ENCODE results near the gene FNBP1. TPM values are rescaled to one million over a fixed set of nuclear protein-coding genes. Genes with fewer than 3 reads are reported as not detected.

FNBP1 gene
- polyA plus RNA-seq, 4 donors = 42.1 to 53.5 (median 49.1) TPM

- DNase-seq (ENCODE audit: low read depth in 4 of 4, low spot score in 3 of 4) = no peak
Observed at GRCh38 chr9:129881547-129882324, 161.3 kb downstream of the FNBP1 start.

GRCh38 chr9:129880654-129881546 is 162.1 kb downstream of the FNBP1 start:
- DNase-seq (ENCODE audit: low read depth in 4 of 4, low spot score in 3 of 4) = no peak

DNA sequence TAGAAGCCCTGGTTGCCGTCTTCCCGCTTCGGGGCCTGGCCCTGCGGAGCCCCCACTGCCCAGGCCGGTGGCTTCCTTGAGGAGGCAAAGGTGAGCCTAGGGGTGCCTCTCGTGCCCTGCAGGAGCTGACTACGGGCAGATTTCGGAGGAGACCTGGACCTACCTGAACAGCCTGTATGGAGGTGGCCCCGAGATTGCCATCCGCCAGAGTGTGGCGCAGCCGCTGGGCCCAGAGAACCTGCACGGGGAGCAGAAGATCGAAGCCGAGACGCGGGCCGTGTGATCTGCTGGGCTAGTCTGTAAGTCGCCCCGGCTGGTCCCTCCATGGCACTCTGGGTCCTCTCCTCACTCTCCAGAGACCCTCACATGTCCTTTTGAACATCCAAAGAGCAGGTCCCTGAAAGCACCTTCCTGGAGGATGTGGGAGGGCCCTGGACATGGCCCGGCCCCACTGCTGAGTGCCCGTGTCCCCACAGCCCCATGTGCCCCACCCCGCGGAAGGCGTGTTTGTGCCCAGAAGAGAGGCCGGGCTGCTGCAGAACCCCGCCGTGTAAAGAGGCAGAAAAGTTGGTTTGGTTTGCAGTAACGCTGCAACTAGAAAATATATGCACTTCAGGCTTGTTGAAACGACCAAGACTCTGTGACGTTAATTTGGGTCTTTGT is 162.9 kb downstream of the FNBP1 start:
- no peak for DNase-seq (ENCODE audit: low read depth in 4 of 4, low spot score in 3 of 4)

DNA sequence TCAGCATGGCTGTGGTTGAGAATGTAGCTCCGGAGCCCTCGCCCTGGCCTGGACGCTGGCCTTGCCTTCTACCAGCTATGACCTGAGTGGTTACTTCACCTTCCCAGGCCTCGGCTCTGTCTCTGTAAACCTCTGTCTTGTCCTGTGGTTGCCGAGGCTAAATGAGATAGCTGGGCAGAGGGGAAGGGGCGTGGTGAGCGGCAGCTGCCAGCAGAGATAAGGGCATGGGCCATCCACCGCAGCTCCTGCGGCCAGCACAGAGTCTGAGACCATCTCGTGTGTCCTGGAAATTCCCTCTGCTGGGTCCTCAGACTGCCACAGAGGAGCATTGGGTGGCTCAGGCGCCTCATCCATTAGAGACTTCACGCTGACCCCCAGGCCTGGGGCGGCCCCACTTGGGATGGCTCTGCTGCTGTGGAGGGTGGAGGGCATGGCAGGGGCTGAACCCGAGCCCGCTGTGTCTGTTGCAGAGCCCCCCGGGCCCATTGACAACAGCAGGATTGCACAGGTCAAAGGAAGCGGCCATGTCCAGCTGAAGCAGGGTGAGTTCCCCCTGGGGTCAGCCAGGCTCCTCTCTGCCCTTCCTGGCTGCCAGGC is 163.8 kb downstream of the FNBP1 start:
- no peak for DNase-seq (ENCODE audit: low read depth in 4 of 4, low spot score in 3 of 4)

DNA sequence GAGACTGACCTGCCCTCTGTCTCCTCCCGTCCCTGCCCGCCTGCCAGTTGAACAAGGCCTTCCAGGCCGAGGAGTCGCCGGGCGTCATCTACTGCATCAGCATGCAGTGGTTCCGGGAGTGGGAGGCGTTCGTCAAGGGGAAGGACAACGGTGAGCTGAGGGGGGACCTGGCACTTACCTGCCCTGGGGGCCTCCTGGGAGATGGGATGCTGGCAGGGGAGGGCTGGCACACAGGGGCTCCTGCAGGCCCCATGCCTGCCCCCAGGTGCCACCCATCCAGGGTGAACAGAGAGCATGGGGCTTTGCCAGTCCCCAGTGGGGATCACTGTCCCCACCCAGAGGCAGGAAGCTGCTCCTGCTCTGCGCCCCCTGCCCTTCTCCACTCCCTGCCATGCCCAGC is 164.7 kb downstream of the FNBP1 start:
- no peak for DNase-seq (ENCODE audit: low read depth in 4 of 4, low spot score in 3 of 4)

- no peak for DNase-seq (ENCODE audit: low read depth in 4 of 4, low spot score in 3 of 4)
Observed at GRCh38 chr9:129876815-129877214, 166.2 kb downstream of the FNBP1 start.

- no peak for DNase-seq (ENCODE audit: low read depth in 4 of 4, low spot score in 3 of 4)
Observed at GRCh38 chr9:129875687-129876395, 167.1 kb downstream of the FNBP1 start.

DNA sequence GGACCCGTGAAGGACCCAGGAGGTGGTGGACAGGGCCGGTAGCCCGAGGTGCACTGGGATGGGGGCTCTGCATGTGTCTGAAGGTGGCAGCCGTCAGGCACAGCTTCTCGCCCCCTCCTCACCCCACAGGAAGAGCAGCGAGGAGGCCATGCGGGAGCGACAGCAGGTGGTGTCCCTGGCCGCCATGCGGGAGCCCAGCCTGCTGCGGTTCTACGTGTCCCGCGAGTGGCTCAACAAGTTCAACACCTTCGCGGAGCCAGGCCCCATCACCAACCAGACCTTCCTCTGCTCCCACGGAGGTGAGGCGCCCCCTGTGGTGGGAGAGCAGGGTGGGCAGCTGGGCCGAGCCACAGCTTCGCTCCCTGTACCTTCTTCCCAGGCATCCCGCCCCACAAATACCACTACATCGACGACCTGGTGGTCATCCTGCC is 167.8 kb downstream of the FNBP1 start:
- no peak for DNase-seq (ENCODE audit: low read depth in 4 of 4, low spot score in 3 of 4)

DNA sequence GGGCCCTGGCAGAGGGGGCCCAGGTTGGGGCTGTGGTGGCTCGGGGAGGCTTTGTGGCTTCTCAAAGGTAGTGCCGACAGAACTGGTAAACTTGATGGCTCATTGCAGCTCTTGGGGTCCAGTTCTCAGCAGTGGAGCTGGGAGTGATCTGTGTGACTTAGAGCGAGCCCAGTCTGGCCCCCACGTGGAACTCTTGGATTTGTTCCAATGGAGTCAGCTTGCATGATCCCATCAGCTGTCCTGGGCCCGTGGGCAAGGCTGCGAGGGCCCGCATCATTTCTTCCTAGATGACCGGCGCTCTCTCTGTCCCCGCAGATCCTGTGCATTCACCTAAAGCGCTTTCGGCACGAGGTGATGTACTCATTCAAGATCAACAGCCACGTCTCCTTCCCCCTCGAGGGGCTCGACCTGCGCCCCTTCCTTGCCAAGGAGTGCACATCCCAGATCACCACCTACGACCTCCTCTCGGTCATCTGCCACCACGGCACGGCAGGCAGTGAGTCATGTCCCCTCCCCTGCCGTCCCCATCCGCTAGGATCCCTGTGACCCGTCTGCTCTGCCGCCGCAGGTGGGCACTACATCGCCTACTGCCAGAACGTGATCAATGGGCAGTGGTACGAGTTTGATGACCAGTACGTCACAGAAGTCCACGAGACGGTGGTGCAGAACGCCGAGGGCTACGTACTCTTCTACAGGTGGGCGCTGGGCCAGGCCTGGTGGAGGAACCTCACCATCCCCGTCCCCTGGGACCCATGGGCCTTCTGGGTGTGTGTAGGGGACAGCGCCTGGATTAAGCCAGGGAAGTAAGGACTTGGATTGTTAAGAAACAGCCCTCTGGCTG is 168.5 kb downstream of the FNBP1 start:
- DNase-seq (ENCODE audit: low read depth in 4 of 4, low spot score in 3 of 4) = no peak

GRCh38 chr9:129873563-129874190 is 169.3 kb downstream of the FNBP1 start:
- DNase-seq (ENCODE audit: low read depth in 4 of 4, low spot score in 3 of 4) = no peak

GRCh38 chr9:129871046-129871445 is 171.9 kb downstream of the FNBP1 start:
- peak in 1 of 4 donors; percentile 28 for DNase-seq (ENCODE audit: low read depth in 4 of 4, low spot score in 3 of 4)

DNA sequence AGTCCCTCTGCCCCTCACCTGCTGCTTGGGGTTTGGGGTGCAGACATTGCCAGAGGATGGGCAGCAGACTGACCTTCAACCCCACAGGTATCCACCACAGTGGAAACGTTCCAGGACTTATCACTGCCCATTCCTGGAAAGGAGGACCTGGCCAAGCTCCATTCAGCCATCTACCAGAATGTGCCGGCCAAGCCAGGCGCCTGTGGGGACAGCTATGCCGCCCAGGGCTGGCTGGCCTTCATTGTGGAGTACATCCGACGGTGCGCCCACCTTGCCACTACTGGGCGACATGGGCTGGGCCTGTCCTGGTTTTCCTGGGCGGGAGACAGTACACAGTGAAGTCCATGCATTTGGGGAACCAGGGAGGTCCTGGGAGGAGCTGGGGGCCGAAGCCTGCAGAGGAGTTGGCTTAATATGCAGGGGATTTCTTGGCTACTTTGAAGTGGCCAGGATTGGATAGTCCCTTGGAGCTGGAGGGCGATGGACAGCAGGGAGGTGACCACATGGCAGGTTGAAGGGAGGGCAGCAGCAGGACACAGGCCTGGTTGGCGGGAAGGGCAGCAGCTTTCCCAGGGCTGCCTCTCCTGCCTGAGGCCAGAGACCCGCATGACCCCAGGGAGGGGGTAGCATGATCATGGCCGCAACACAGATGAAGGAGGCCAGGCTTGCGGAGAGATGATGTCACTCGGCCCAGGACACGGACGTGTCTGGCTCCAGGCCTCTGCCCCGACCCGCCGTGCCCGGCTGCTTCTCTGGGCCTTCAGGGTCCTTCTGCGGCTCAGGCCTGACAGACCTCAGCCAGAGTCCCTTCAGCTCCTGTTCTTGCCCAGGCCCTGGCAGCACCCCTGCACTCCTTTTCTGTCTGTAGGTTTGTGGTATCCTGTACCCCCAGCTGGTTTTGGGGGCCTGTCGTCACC is 173.1 kb downstream of the FNBP1 start:
- no peak for DNase-seq (ENCODE audit: low read depth in 4 of 4, low spot score in 3 of 4)

DNA sequence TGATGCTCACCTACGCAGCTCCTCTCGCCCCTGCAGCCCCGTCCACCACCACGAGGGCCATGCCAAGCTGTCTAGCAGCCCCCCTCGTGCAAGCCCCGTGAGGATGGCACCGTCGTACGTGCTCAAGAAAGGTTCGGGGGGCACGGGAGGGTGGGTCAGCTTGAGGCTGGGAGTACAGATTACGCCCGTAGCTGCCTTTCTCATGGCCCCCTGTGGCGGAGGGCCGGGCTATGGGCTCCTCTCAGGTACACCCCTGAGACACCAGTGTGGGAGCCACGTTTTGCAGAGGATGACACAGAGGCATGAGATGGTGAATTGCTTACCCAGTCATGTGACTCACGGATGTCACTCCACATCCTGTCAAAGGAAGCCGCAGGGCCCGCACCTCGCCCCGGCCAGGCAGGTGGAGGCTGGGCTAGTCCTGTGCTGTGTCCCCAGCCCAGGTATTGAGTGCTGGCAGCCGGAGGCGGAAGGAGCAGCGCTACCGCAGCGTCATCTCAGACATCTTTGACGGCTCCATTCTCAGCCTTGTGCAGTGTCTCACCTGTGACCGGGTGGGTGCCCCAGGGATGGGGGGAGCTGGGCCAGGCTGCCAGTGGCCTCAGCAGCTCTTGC is 174.0 kb downstream of the FNBP1 start:
- no peak for DNase-seq (ENCODE audit: low read depth in 4 of 4, low spot score in 3 of 4)

DNA sequence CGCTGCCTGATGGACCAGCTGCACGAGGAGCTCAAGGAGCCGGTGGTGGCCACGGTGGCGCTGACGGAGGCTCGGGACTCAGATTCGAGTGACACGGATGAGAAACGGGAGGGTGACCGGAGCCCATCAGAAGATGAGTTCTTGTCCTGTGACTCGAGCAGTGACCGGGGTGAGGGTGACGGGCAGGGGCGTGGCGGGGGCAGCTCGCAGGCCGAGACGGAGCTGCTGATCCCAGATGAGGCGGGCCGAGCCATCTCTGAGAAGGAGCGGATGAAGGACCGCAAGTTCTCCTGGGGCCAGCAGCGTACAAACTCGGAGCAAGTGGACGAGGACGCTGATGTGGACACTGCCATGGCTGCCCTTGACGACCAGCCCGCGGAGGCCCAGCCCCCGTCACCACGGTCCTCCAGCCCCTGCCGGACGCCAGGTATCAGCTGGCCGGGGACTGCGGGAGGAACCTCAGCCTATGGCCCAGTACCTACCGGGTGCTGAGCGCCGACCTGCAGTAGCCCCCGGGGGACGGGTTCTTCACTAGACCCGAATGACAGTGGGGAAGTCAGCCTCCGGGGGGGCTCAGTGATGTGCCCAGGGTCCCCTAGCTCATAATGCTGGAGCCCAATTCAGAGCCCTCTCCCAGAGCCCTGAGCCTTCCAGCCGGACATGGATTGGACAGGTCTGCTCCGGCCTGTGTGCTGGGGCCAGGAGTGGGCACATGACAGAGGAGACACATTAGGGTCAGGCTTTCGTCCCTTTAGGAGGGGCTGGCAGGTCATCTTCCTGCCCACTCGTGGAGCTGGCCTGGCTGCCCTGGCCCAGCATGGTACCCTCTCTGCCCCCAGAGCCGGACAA is 174.7 kb downstream of the FNBP1 start:
- DNase-seq (ENCODE audit: low read depth in 4 of 4, low spot score in 3 of 4) = no peak

DNA sequence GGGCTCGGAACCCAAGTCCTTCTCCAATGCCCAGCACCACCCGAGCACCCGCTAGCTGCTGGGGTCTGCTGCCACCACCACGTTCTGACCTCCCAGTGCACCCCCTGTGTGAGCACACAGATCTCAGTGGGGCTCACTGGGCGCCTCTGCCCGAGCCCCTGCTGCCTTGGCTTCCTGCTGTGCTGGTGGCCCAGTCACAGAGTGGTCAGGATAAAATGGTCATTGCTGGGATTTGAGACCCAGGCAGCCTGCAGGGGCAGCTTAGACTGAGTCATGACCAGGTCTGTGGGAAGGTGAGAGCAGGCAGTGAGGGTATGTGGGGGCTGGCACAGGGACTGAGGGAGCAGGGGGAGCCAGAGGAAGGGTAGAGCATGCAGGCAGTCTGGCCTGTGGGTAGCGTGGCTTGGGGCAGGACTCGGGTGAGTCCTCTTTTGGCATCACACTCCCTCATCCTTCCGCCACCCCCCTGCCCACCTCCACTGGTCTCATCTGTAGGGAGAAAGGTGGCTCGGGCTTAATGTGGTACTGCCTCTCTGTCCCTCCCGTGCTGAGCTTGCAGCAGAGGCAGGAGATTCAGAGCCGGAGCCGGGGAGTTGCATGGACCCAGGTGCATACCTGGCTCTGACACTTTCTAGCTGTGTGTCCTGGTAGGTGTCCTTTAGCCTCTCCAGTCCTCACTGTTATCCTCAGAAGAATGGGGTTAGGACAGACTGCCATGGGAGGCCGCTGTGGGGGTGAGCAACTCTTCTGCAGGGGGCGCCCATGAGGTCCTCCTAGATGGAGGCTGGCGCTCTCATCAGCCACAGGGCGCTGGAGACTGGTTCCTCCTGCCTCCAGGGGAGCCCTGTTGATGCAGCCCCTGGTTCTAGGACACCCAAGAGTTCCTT is 175.6 kb downstream of the FNBP1 start:
- no peak for DNase-seq (ENCODE audit: low read depth in 4 of 4, low spot score in 3 of 4)
